Body of pancreas (tissue), 4 donors: Measurements from ENCODE around the gene IQCK. TPM values are rescaled to one million over a fixed set of nuclear protein-coding genes. Genes with fewer than 3 reads are reported as not detected.
A peak's percentile ranks its signal among the peaks of the same experiment; 100 is the strongest.

Source experiments
- ATAC-seq: fragments of 150-250 bp; one replicate; pipeline ENCODE4 v1.9.1; 2016
- DNase-seq, 4 donors: peaks; one replicate each; pipeline ENCODE4 v3.0.0-alpha.2; 2019
- H3K27ac ChIP-seq, 4 donors: fragments of 200-600 bp; sonication (generic); 1 replicate in 3 of 4; 2 replicates in 1 of 4; pipeline versions ENCODE4 v1.5.1 to v1.6.1; 2016 to 2019; ENCODE audit warnings: mild to moderate bottlenecking in 1 of 4, mixed read lengths in 1 of 4, moderate library complexity in 1 of 4
- H3K27me3 ChIP-seq, 2 donors: fragments of 200-600 bp; sonication (generic); one replicate each; pipeline ENCODE4 v1.6.0; 2016; ENCODE audit warnings: mild to moderate bottlenecking in 1 of 2
- H3K36me3 ChIP-seq, 2 donors: fragments of 200-600 bp; sonication (generic); replicated peaks in 1 of 2; 2 replicates each; pipeline ENCODE4 v1.5.1; 2016; ENCODE audit warnings: low read depth in 2 of 2; ENCODE audit not compliant: insufficient read depth in 1 of 2
- H3K4me1 ChIP-seq: fragments of 200-600 bp; sonication (generic); one replicate; pipeline ENCODE4 v1.6.0; 2016
- H3K4me3 ChIP-seq, 2 donors: fragments of 200-600 bp; sonication (generic); 1 replicate in 1 of 2; 2 replicates in 1 of 2; pipeline ENCODE4 v1.5.1; 2016 to 2019
- H3K9me3 ChIP-seq, 3 donors: fragments of 200-600 bp; sonication (generic); 1 replicate in 2 of 3; 2 replicates in 1 of 3; pipeline ENCODE4 v1.5.1; 2016
- POLR2A ChIP-seq, 3 donors: fragments of 450-650 bp; IDR thresholded peaks; one replicate each; pipeline ENCODE4 v1.6.1; 2016; ENCODE audit warnings: antibody characterized with exemption in 3 of 3, mild to moderate bottlenecking in 2 of 3
- WGBS, 2 donors: methylation state at CpG; one replicate each; pipeline ENCODE4 v1.1.5; 2017; 5-methylcytosine and 5-hydroxymethylcytosine counted together
- intact Hi-C: fragments of 100-400 bp; cut with DNase I; formaldehyde crosslinking; loops from one replicate; pipeline ENCODE4 v1.15.1; 2023
- total RNA-seq, 2 donors: library from RNA; depleted of rRNA; stranded (reverse); fragments of >200 nt; gene quantifications; one replicate each; pipeline ENCODE4 v1.1.0, GENCODE V29; 2016
- TF ChIP-seq, protein P1 (sequence below), 7 experiments: fragments of 450-650 bp in 4 of 7; fragments of 200-600 bp in 3 of 7; sonication (generic) in 3 of 7; IDR thresholded peaks; one replicate each; pipeline ENCODE4 v1.5.1; 2016 to 2019; ENCODE audit warnings: antibody characterized with exemption in 7 of 7

Gene IQCK
- total RNA-seq, 2 donors from 2014 or later: 10.9 to 52.7 TPM

DNA sequence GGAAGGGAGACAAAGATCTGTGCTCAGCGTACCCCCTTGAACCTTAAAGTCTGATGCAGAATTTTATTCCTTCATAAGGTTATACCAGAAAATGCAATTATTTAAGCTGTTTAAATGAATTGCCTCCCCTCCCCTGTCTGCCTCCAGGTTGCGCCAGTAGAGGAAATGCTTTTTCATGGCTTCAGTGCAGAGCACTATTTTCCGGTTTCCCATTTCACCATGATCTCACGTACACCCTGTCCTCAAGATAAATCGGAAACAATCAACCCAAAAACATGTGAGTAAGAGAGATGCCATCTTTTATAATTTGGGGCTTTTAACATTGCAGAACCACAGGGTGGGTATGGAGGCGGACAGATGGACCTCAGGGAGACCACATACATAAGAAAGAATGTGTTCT is 15.5 kb downstream of the IQCK start:
- no peaks in the 10 kb centered on the region for H3K36me3 ChIP-seq
- intact Hi-C loops: no loop called here
- ATAC-seq: no peak

DNA sequence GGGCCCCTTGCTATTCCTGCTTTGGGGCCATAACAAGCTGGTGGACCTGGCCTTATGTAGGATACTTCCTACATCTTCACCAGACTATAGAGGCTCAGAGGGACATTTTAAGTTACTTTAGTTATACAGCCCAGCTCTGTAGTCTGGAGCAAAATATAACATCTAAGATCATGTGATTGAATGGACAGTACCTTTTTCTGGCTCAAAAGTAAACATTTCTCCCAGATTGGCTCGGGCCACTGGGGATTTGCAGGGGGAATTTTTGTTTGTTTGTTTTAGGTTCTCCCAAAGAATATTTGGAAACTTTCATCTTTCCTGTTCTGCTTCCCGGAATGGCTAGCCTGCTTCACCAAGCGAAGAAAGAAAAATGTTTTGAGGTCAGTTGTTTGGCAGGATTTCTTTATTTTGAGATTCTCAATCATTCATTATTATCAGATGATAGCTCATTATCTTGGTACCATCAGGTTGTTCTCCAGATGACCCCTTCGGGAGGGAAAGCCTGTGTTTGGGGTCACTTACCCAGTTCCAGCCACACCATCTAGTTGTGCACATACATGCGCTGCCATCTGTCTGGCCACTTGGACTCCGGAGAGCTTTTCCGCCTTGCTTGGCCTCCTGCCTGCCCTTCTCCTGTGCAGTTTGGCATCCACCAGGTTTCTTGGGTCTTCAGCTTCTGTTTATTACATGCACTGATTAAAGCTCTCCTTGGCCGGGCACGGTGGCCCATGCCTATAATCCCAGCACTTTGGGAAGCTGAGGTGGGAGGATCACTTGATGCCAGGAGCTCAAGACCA is 17.2 kb downstream of the IQCK start:
- no peaks in the 10 kb centered on the region for H3K36me3 ChIP-seq
- DNase-seq (peak in 1 of 4 donors; percentile 35), ATAC-seq (no peak)
- no peak overlapping the region for H3K27ac ChIP-seq
- no peaks in the 10 kb centered on the region for H3K4me1 ChIP-seq
- no peak overlapping the region for H3K4me3 ChIP-seq
- intact Hi-C loops: no loop called here
- H3K27me3 ChIP-seq: no peaks in the 10 kb centered on the region
- WGBS, 2 donors: 64 to 66% methylated on average over 9 of the region's 9 CpGs
- no peaks in the 10 kb centered on the region for H3K9me3 ChIP-seq
- TF ChIP-seq POLR2A (IDR thresholded peaks at IDR 0.05): no peak
- TF ChIP-seq, protein P1, sequence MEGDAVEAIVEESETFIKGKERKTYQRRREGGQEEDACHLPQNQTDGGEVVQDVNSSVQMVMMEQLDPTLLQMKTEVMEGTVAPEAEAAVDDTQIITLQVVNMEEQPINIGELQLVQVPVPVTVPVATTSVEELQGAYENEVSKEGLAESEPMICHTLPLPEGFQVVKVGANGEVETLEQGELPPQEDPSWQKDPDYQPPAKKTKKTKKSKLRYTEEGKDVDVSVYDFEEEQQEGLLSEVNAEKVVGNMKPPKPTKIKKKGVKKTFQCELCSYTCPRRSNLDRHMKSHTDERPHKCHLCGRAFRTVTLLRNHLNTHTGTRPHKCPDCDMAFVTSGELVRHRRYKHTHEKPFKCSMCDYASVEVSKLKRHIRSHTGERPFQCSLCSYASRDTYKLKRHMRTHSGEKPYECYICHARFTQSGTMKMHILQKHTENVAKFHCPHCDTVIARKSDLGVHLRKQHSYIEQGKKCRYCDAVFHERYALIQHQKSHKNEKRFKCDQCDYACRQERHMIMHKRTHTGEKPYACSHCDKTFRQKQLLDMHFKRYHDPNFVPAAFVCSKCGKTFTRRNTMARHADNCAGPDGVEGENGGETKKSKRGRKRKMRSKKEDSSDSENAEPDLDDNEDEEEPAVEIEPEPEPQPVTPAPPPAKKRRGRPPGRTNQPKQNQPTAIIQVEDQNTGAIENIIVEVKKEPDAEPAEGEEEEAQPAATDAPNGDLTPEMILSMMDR (IDR thresholded peaks at IDR 0.05): no peak

More for the DNA sequence above, 15.5 kb downstream of the IQCK start:
- Histone ChIP-seq H3K4me1 (no peaks in the 10 kb centered on the region), H3K4me3 (no peak overlapping the region), H3K27me3 (no peaks in the 10 kb centered on the region), H3K9me3 (no peaks in the 10 kb centered on the region), H3K27ac (no peak overlapping the region)
- TF ChIP-seq, protein P1 (IDR thresholded peaks at IDR 0.05): no peak
- WGBS, 2 donors: 86 to 97% methylated on average over 6 of the region's 6 CpGs
- DNase-seq: no peak

DNA sequence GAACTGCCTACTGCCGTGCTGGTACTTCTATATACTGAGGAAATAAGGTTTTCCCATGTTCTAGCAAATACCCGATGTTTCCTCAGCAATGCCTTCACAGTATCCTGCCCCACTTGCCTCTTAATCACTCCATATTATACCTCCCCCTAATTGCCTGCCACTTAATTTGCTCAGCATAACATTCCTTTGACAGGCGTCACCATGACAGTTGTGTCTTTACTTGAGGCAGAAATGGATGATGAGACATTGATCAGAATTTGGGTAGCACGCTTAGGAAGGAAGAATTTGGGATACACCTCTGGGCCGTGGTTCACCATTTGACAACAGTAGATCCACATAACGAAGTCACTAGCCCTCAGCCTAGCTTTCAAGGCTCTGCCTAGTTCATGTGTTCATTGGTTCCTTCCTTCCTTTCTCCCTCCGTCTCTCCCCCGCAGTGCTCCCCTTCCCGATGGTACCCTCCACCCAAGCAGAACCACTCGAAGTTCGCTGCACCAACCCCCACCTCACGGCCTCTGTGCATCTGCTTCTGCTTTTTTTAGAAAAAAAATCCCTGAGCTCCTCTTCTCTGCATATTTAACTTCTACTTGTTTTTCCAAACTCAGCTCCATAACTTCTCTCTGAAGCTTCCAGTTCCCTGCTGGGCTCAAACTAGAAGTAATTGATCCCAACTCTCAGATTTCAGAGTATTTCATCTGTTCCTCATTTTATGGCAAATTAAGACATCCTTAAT is 19.4 kb downstream of the IQCK start:
- ATAC-seq (no peak), DNase-seq (no peak)
- Histone ChIP-seq H3K4me3 (no peak overlapping the region), H3K4me1 (peaks cover under 1% of the 10 kb centered on the region), H3K27me3 (no peaks in the 10 kb centered on the region), H3K36me3 (no peaks in the 10 kb centered on the region), H3K9me3 (no peaks in the 10 kb centered on the region), H3K27ac (no peak overlapping the region)
- TF ChIP-seq, protein P1 (IDR thresholded peaks at IDR 0.05): no peak
- no peak for TF ChIP-seq POLR2A (IDR thresholded peaks at IDR 0.05)
- intact Hi-C loops: no loop called here
- 81 to 90% methylated on average over 12 of the region's 12 CpGs for WGBS, 2 donors

DNA sequence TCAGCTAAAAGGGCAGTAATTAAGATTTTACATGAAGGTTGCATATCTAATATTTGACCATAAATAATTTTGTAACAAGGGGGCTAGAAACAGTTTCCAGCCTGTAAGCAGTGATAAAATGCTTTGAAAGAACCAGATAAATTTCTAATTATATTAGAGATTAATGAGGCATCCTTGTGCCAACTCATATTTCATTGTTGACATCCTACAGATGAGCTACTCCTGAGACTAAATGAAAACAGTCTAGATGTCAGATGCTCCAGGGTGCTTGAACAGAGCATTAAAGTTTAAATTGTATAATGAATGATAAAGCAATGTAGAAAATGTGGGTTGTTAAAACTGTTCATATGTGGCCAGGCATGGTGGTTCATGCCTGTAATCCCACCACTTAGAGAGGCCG is 23.3 kb downstream of the IQCK start:
- Histone ChIP-seq H3K27ac (no peak overlapping the region), H3K36me3 (no peaks in the 10 kb centered on the region), H3K4me1 (peaks cover 34% of the 10 kb centered on the region), H3K4me3 (no peak overlapping the region), H3K9me3 (no peaks in the 10 kb centered on the region), H3K27me3 (no peaks in the 10 kb centered on the region)
- DNase-seq: no peak
- TF ChIP-seq, protein P1 (IDR thresholded peaks at IDR 0.05): no peak
- TF ChIP-seq POLR2A (IDR thresholded peaks at IDR 0.05): no peak
- intact Hi-C loops: no loop called here
- no peak for ATAC-seq
- 100% methylated on average over 1 of the region's 1 CpG for WGBS, 2 donors
